Ramos (cell line): ENCODE data around the gene LIMS2.

Experiments used
- in situ Hi-C: fragments of 300-500 bp; cut with MboI; formaldehyde crosslinking; loops from one replicate; pipeline ENCODE4 v1.14.3; 2022; ENCODE audit warnings: low sequenced_read_pairs; ENCODE audit not compliant: unreplicated experiment

LIMS2 gene

GRCh38 chr2:127648321-127648720 lies 27.0 kb downstream of the LIMS2 start:
- in situ Hi-C loops, result no loop called here

- in situ Hi-C loops, result no loop called here
These were observed 27.8 kb downstream of the LIMS2 start for GRCh38 chr2:127647242-127648190.

GRCh38 chr2:127646487-127647241 lies 28.7 kb downstream of the LIMS2 start:
- in situ Hi-C loops, result no loop called here

GRCh38 chr2:127645395-127646291 lies 29.7 kb downstream of the LIMS2 start, which contains the start of gene GPR17:
TSS of gene GPR17 (plus strand) at chr2:127646153. CDS start at chr2:127650736, 4,583 bp downstream.
- in situ Hi-C loops, result no loop called here

- in situ Hi-C loops, result no loop called here
These were observed 30.3 kb downstream of the LIMS2 start for GRCh38 chr2:127645026-127645394.

- in situ Hi-C loops, result no loop called here
These were observed 31.0 kb downstream of the LIMS2 start for GRCh38 chr2:127644066-127645025.

GRCh38 chr2:127643439-127644065 lies 31.8 kb downstream of the LIMS2 start:
- in situ Hi-C loops, result no loop called here

GRCh38 chr2:127642706-127643438 lies 32.5 kb downstream of the LIMS2 start:
- in situ Hi-C loops, result no loop called here

- in situ Hi-C loops, result no loop called here
These were observed 33.4 kb downstream of the LIMS2 start for GRCh38 chr2:127641846-127642507.

GRCh38 chr2:127641133-127641532 lies 34.2 kb downstream of the LIMS2 start:
- in situ Hi-C loops, result no loop called here

- in situ Hi-C loops, result no loop called here
These were observed 35.0 kb downstream of the LIMS2 start for GRCh38 chr2:127640082-127641072.

- in situ Hi-C loops, result no loop called here
These were observed 36.2 kb downstream of the LIMS2 start for GRCh38 chr2:127639111-127639474.

GRCh38 chr2:127638361-127639110 lies 36.8 kb downstream of the LIMS2 start:
- in situ Hi-C loops, result no loop called here

GRCh38 chr2:127637725-127638252 lies 37.5 kb downstream of the LIMS2 start:
- in situ Hi-C loops, result no loop called here

GRCh38 chr2:127637236-127637630 lies 38.1 kb downstream of the LIMS2 start:
- in situ Hi-C loops, result no loop called here
